HK-2 (cell line): ENCODE data around the gene KLHL2.
"Not testable (repeated sequence)": the region's sequence is repeated elsewhere in the genome, so short reads cannot be mapped to it uniquely, and the experiment has no call there.

Experiments
- DNase-seq: peaks from one replicate; pipeline ENCODE4 v3.0.0-alpha.2; 2018; ENCODE audit not compliant: unreplicated experiment

Gene KLHL2

GRCh38 chr4:165330071-165330470, 122.7 kb downstream of the KLHL2 start:
- no peak for DNase-seq

- DNase-seq = no peak
Observed at GRCh38 chr4:165330666-165331065, 123.3 kb downstream of the KLHL2 start.

GRCh38 chr4:165331359-165331758, 124.0 kb downstream of the KLHL2 start:
- DNase-seq = no peak

GRCh38 chr4:165331823-165332222, 124.5 kb downstream of the KLHL2 start:
- no peak for DNase-seq

- no peak for DNase-seq
Observed at GRCh38 chr4:165332502-165332901, 125.1 kb downstream of the KLHL2 start.

- DNase-seq = no peak
Observed at GRCh38 chr4:165335163-165335703, 127.9 kb downstream of the KLHL2 start.

- no peak for DNase-seq
Observed at GRCh38 chr4:165336743-165337142, 129.4 kb downstream of the KLHL2 start.

- DNase-seq = not testable (repeated sequence)
Observed at GRCh38 chr4:165342340-165342739, 135.0 kb downstream of the KLHL2 start.

- peak; percentile 13 for DNase-seq
Observed at GRCh38 chr4:165343353-165344191, 136.2 kb downstream of the KLHL2 start.

GRCh38 chr4:165345666-165346417, 138.5 kb downstream of the KLHL2 start:
- no peak for DNase-seq

GRCh38 chr4:165347647-165348569, 140.5 kb downstream of the KLHL2 start:
- DNase-seq = no peak

- DNase-seq = no peak
Observed at GRCh38 chr4:165351359-165352130, 144.2 kb downstream of the KLHL2 start.

GRCh38 chr4:165355900-165356300, 148.5 kb downstream of the KLHL2 start:
- DNase-seq = peak; percentile 18

- no peak for DNase-seq
Observed at GRCh38 chr4:165359506-165359905, 152.1 kb downstream of the KLHL2 start.

- DNase-seq = no peak
Observed at GRCh38 chr4:165360041-165360695, 152.8 kb downstream of the KLHL2 start.

GRCh38 chr4:165360985-165361670, 153.8 kb downstream of the KLHL2 start:
- DNase-seq = no peak

GRCh38 chr4:165361810-165362209, 154.4 kb downstream of the KLHL2 start:
- DNase-seq = no peak

- no peak for DNase-seq
Observed at GRCh38 chr4:165364452-165365080, 157.2 kb downstream of the KLHL2 start.

GRCh38 chr4:165367040-165367439, 159.7 kb downstream of the KLHL2 start:
- no peak for DNase-seq
